Psoas muscle (tissue), 8 donors: Measurements from ENCODE around the gene ANK2. TPM values are rescaled to one million over a fixed set of nuclear protein-coding genes. Genes with fewer than 3 reads are reported as not detected.

Source experiments
- ATAC-seq, 4 donors: fragments of 200-7000 bp; cut with Tn5 transposase; one replicate each; pipeline ENCODE4 v1.9.1; 2020; ENCODE audit warnings: moderate library complexity in 3 of 4, mild to moderate bottlenecking in 2 of 4
- DNase-seq, 2 donors: peaks; one replicate each; pipeline ENCODE4 v3.0.0-alpha.2; 2020
- H3K27ac ChIP-seq: fragments of 200-600 bp; one replicate; pipeline ENCODE4 v1.8.0; 2022
- H3K27me3 ChIP-seq, 3 donors: fragments of 200-600 bp in 1 of 3; one replicate each; pipeline versions ENCODE4 v1.6.1 to v1.8.0; 2013 to 2022; ENCODE audit warnings: low read length in 2 of 3, mild to moderate bottlenecking in 2 of 3, moderate library complexity in 1 of 3; ENCODE audit not compliant: insufficient read depth in 3 of 3
- H3K36me3 ChIP-seq, 2 donors: fragments of 200-600 bp in 1 of 2; one replicate each; pipeline versions ENCODE4 v1.6.1 to v1.8.0; 2013 to 2022; ENCODE audit warnings: low read depth in 1 of 2, mild to moderate bottlenecking in 1 of 2, moderate library complexity in 1 of 2; ENCODE audit not compliant: insufficient read depth in 1 of 2
- H3K4me1 ChIP-seq: fragments of 200-600 bp; one replicate; pipeline ENCODE4 v1.8.0; 2022
- H3K4me3 ChIP-seq: fragments of 200-600 bp; one replicate; pipeline ENCODE4 v1.8.0; 2022; ENCODE audit warnings: mild to moderate bottlenecking
- H3K9me3 ChIP-seq: fragments of 200-600 bp; one replicate; pipeline ENCODE4 v1.8.0; 2022
- WGBS, 3 donors: extraction: QIAGEN DNeasy Blood & Tissue Kit; methylation state at CpG; one replicate each; pipeline versions ENCODE4 v1.1.6 to v1.1.7; 2013; 5-methylcytosine and 5-hydroxymethylcytosine counted together
- intact Hi-C, 2 donors: fragments of 100-400 bp; cut with DNase I; formaldehyde crosslinking; loops; one replicate each; pipeline versions ENCODE4 v1.11.0 to v1.14.2; 2022
- polyA plus RNA-seq, 3 donors: library from polyadenylated mRNA; stranded (reverse); fragments of 200-250 nt; gene quantifications; one replicate each; pipeline ENCODE4 v1.2.3, GENCODE V29; 2013
- total RNA-seq, 4 donors: library from RNA; stranded (reverse); fragmentation: NEBNext Ultra II Directional in 2 of 4; extraction: Animal tissue kit (Norgen Biotek cat#: 25700) in 2 of 4; gene quantifications; one replicate each; pipeline versions ENCODE4 v1.2.1 to v1.2.4, GENCODE V29; 2021 to 2023
- TF ChIP-seq, protein P1 (sequence below): fragments of 200-600 bp; IDR thresholded peaks from one replicate; pipeline ENCODE4 v1.8.0; 2022; ENCODE audit warnings: antibody characterized with exemption
- donor health status: healthy with polysubstance abuse.
- donor health status: DM: no; HTN: no; CAD: no; lungs with moderate emphysema.
- donor health status: Bipolar disorder and iron deficiency.
- donor health status: healthy.
- donor health status: DM: yes; HTN: yes; CAD: no.
- donor health status: DM: no; HTN: no; CAD: no.
- donor health status: DM: no; HTN: no; CAD: no.
- donor health status: DM: yes; HTN: yes; CAD: no.

Gene ANK2
- total and polyA plus RNA-seq, 7 donors: 14.1 to 153 (median 78.5) TPM

DNA sequence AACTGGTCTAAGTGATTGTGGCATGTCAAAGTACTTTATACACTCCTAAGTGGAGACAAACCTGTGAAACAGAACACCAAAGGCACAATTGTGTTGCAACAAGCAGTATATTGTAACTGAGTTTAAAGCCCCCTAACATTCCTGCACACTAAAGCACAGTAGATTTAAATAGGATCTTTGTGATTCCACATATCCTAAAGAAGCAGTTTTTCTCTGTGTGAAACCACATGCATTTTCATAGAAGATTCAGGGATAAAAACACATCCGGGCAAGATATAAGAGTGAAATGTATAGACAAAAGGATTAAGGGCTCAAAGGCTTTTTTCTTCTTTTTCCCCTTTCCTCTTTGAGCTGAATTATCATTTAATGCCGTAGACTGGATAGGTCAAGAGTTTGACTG is 82.2 kb downstream of the ANK2 start:
- H3K27me3 ChIP-seq: no peaks in the 10 kb centered on the region
- ATAC-seq (no peak), DNase-seq (no peak)
- H3K36me3 ChIP-seq: no peaks in the 10 kb centered on the region
- H3K27ac ChIP-seq: no peak overlapping the region
- H3K4me3 ChIP-seq: no peak overlapping the region
- H3K4me1 ChIP-seq: no peaks in the 10 kb centered on the region
- no peaks in the 10 kb centered on the region for H3K9me3 ChIP-seq
- WGBS, 3 donors: 77 to 90% (median 84%) methylated on average over 2 of the region's 2 CpGs
- TF ChIP-seq, protein P1, sequence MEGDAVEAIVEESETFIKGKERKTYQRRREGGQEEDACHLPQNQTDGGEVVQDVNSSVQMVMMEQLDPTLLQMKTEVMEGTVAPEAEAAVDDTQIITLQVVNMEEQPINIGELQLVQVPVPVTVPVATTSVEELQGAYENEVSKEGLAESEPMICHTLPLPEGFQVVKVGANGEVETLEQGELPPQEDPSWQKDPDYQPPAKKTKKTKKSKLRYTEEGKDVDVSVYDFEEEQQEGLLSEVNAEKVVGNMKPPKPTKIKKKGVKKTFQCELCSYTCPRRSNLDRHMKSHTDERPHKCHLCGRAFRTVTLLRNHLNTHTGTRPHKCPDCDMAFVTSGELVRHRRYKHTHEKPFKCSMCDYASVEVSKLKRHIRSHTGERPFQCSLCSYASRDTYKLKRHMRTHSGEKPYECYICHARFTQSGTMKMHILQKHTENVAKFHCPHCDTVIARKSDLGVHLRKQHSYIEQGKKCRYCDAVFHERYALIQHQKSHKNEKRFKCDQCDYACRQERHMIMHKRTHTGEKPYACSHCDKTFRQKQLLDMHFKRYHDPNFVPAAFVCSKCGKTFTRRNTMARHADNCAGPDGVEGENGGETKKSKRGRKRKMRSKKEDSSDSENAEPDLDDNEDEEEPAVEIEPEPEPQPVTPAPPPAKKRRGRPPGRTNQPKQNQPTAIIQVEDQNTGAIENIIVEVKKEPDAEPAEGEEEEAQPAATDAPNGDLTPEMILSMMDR: no peak
- intact Hi-C loops: no loop called here

DNA sequence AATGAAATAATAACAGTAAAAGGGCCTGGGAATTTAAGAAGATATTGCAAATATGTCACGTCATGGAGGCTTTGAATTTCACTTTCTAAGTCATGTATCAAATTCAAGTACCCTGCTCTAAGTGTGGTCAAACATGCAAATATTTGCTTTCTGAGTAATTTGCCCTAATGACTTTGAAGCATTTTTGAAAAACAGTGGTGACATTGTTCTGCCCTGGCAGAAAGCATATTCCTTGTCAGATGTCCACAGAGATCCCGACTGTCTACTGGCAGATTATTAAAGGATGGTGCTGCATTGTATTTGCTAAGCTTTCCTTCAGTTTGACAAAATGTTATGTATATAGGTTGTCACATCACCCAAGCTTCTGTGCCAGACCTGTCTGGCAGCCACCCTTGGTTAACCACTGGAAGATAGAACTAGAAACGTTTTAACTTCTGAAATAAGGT is 92.5 kb downstream of the ANK2 start:
- no peaks in the 10 kb centered on the region for H3K27me3 ChIP-seq
- 19 to 41% (median 27%) methylated on average over 3 of the region's 3 CpGs for WGBS, 3 donors
- intact Hi-C loops: no loop called here
- ATAC-seq (no peak), DNase-seq (no peak)
- no peak overlapping the region for H3K27ac ChIP-seq
- H3K4me3 ChIP-seq: no peak overlapping the region
- no peaks in the 10 kb centered on the region for H3K36me3 ChIP-seq
- no peaks in the 10 kb centered on the region for H3K9me3 ChIP-seq
- no peaks in the 10 kb centered on the region for H3K4me1 ChIP-seq
- TF ChIP-seq, protein P1: no peak

DNA sequence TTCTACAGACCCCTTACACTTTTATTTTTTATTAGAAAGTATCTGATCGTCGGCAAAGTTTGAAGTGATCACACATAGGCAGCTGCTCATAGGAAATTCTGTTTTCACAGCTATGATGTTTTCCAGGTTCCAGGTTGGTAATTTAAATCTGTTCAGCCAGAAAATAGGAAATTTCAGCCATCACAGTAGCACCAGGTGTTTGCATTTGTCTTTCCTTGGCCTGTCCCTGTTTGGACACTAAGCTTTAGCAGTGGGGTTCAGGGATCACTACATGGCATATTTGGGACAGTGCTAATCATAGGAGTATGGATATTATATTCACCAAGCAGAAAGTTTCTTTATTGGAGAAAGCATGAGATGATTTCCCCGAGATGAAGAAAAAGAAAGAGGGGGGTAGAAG is 92.9 kb downstream of the ANK2 start:
- peaks cover 2% of the 10 kb centered on the region for H3K4me1 ChIP-seq
- no peaks in the 10 kb centered on the region for H3K9me3 ChIP-seq
- DNase-seq (no peak), ATAC-seq (no peak)
- intact Hi-C loops: no loop called here
- TF ChIP-seq, protein P1: no peak
- H3K27me3 ChIP-seq: no peaks in the 10 kb centered on the region
- H3K4me3 ChIP-seq: no peak overlapping the region
- H3K36me3 ChIP-seq: no peaks in the 10 kb centered on the region
- 42 to 59% (median 54%) methylated on average over 3 of the region's 3 CpGs for WGBS, 3 donors
- no peak overlapping the region for H3K27ac ChIP-seq

DNA sequence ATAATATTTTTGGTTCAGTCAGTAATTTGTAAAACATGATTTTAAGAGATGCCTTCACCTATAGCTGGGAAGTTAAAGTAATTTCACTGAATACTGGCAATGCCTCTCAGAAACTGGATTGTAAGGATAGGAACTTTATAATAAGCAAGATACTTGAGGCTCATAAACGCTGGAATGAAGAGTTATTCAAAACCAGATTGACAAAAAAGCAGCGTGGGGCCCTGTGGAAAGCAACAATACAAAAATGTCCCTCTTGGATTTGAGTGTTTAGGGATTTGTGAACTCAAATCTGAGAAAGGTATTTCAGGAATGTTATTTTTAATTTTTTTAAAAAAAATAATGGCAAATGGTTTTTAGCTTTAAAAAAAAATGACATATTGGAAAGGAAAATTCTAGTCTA is 94.6 kb downstream of the ANK2 start:
- ATAC-seq (no peak), DNase-seq (no peak)
- Histone ChIP-seq H3K27me3 (no peaks in the 10 kb centered on the region), H3K27ac (no peak overlapping the region), H3K36me3 (no peaks in the 10 kb centered on the region), H3K4me1 (peaks cover 9% of the 10 kb centered on the region), H3K4me3 (no peak overlapping the region), H3K9me3 (no peaks in the 10 kb centered on the region)
- TF ChIP-seq, protein P1: no peak
- intact Hi-C loops: no loop called here
- WGBS, 3 donors: 61 to 65% (median 64%) methylated on average over 2 of the region's 2 CpGs

DNA sequence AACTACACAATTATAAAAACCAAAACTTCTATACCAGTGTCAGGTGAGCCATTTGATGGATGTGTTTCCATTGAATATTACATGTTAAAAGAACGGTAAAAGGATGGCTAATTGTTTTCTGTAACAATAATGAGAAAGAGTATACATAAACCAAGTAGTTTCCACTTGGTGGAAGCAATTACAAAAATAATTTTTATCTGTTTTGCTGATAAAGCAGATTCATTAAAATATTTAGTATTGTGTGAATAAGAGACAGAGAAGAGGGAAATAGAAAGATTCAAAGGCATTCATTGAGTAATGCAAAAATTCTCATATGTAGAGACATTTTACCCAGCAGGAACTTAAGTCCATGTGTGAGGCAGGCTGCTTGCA is 95.7 kb downstream of the ANK2 start:
- H3K27me3 ChIP-seq: no peaks in the 10 kb centered on the region
- no peaks in the 10 kb centered on the region for H3K9me3 ChIP-seq
- WGBS, 3 donors: 62 to 78% (median 73%) methylated on average over 1 of the region's 1 CpG
- H3K27ac ChIP-seq: peak overlapping the region; percentile 88
- TF ChIP-seq, protein P1: no peak
- peaks cover 9% of the 10 kb centered on the region for H3K4me1 ChIP-seq
- H3K36me3 ChIP-seq: no peaks in the 10 kb centered on the region
- DNase-seq: no peak
- peak overlapping the region; percentile 63 for H3K4me3 ChIP-seq
- intact Hi-C loops: no loop called here
- no peak for ATAC-seq
